Left lung (tissue), 10 donors: ENCODE measurements around the gene TOGARAM1. TPM values are rescaled to one million over a fixed set of nuclear protein-coding genes. Genes with fewer than 3 reads are reported as not detected.

Experiments used
- ATAC-seq: fragments of 200-7000 bp; cut with Tn5 transposase; one replicate; pipeline ENCODE4 v1.9.1; 2020; ENCODE audit warnings: moderate library complexity
- DNase-seq, 4 donors: peaks; one replicate each; pipeline ENCODE4 v3.0.0-alpha.2; 2013 to 2020
- H3K27ac ChIP-seq, 2 donors: fragments of 200-600 bp; sonication (generic) in 1 of 2; one replicate each; pipeline versions ENCODE4 v1.5.0 to v1.8.0; 2020 to 2021
- H3K27me3 ChIP-seq, 2 donors: fragments of 200-600 bp; sonication (generic) in 1 of 2; one replicate each; pipeline versions ENCODE4 v1.5.0 to v1.8.0; 2020 to 2021
- H3K36me3 ChIP-seq, 2 donors: fragments of 200-600 bp; sonication (generic) in 1 of 2; one replicate each; pipeline versions ENCODE4 v1.5.0 to v1.8.0; 2020 to 2021
- H3K4me1 ChIP-seq, 2 donors: fragments of 200-600 bp; one replicate each; pipeline ENCODE4 v1.8.0; 2021
- H3K4me3 ChIP-seq, 2 donors: fragments of 200-600 bp; sonication (generic) in 1 of 2; one replicate each; pipeline versions ENCODE4 v1.5.0 to v1.8.0; 2020 to 2021; ENCODE audit warnings: mild to moderate bottlenecking in 1 of 2
- H3K9me3 ChIP-seq, 2 donors: fragments of 200-600 bp; sonication (generic) in 1 of 2; one replicate each; pipeline versions ENCODE4 v1.5.0 to v1.8.0; 2020 to 2021
- intact Hi-C, 2 donors: fragments of 100-400 bp; cut with DNase I; formaldehyde crosslinking; loops; one replicate each; pipeline versions ENCODE4 v1.11.2 to v1.14.2; 2022
- polyA plus RNA-seq, 6 donors: library from polyadenylated mRNA; unstranded; fragments of 120-200 nt; gene quantifications; one replicate each; pipeline ENCODE4 v1.2.1, GENCODE V29; 2013; ENCODE audit not compliant: insufficient read length in 6 of 6
- total RNA-seq, 2 donors: library from RNA; stranded (reverse); fragmentation: NEBNext Ultra II Directional; extraction: Animal tissue kit (Norgen Biotek cat#: 25700); gene quantifications; one replicate each; pipeline ENCODE4 v1.2.1, GENCODE V29; 2021
- TF ChIP-seq, protein P1 (sequence below), 2 donors: fragments of 200-600 bp; sonication (generic) in 1 of 2; IDR thresholded peaks; one replicate each; pipeline versions ENCODE4 v1.5.0 to v1.8.0; 2021; ENCODE audit warnings: antibody characterized with exemption in 2 of 2
- donor health status: DM: no; HTN: yes; CAD: no.
- donor health status: DM: no; HTN: no; CAD: no.

The TOGARAM1 gene
- total and polyA plus RNA-seq, 8 donors, result 12.3 to 44.4 (median 33.8) TPM

- intact Hi-C loops, result no loop called here
- H3K36me3 ChIP-seq, result peaks cover 0 to 67% of the 10 kb centered on the region in 2 donors
- no peak for ATAC-seq
These were observed 17.9 kb upstream of the TOGARAM1 start for GRCh38 chr14:44944107-44944506.

GRCh38 chr14:44945264-44945663 lies 16.7 kb upstream of the TOGARAM1 start:
- ATAC-seq (no peak), DNase-seq (no peak)
- intact Hi-C loops, result no loop called here
- Histone ChIP-seq H3K4me1 (no peaks in the 10 kb centered on the region), H3K4me3 (no peak overlapping the region), H3K27ac (no peak overlapping the region), H3K9me3 (peaks cover 0 to 6% of the 10 kb centered on the region in 2 donors), H3K36me3 (peaks cover 0 to 57% of the 10 kb centered on the region in 2 donors), H3K27me3 (no peaks in the 10 kb centered on the region)
- TF ChIP-seq, protein P1, sequence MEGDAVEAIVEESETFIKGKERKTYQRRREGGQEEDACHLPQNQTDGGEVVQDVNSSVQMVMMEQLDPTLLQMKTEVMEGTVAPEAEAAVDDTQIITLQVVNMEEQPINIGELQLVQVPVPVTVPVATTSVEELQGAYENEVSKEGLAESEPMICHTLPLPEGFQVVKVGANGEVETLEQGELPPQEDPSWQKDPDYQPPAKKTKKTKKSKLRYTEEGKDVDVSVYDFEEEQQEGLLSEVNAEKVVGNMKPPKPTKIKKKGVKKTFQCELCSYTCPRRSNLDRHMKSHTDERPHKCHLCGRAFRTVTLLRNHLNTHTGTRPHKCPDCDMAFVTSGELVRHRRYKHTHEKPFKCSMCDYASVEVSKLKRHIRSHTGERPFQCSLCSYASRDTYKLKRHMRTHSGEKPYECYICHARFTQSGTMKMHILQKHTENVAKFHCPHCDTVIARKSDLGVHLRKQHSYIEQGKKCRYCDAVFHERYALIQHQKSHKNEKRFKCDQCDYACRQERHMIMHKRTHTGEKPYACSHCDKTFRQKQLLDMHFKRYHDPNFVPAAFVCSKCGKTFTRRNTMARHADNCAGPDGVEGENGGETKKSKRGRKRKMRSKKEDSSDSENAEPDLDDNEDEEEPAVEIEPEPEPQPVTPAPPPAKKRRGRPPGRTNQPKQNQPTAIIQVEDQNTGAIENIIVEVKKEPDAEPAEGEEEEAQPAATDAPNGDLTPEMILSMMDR (IDR thresholded peaks at IDR 0.05), result no peak

More at GRCh38 chr14:44944107-44944506, 17.9 kb upstream of the TOGARAM1 start:
- DNase-seq, result no peak
- Histone ChIP-seq H3K4me3 (no peak overlapping the region), H3K27me3 (no peaks in the 10 kb centered on the region), H3K9me3 (peaks cover 0 to 6% of the 10 kb centered on the region in 2 donors), H3K4me1 (no peaks in the 10 kb centered on the region), H3K27ac (no peak overlapping the region)
- TF ChIP-seq, protein P1 (IDR thresholded peaks at IDR 0.05), result no peak

DNA sequence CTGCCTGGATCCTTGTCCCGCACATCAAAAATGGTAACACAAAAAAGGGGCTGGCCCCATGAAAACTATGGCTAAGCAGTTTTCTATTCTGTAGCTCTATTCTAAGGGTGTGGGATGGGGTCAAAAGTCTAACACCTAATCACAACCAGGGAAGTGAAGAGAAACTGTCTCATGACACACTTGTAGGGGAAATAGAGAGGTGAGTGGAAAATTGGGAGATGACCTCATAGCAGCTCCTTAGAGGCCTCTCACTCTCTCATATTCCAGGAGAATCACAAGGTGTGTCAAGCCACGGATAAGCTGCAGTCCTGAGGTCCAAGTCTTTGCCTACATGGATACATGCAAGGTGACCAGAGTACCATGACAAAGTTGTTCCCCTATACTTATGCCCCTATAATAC lies 10.9 kb upstream of the TOGARAM1 start:
- no peak for DNase-seq
- Histone ChIP-seq H3K27ac (no peak overlapping the region), H3K4me1 (peaks cover 0 to 13% of the 10 kb centered on the region in 2 donors), H3K9me3 (peaks cover 0 to 6% of the 10 kb centered on the region in 2 donors), H3K27me3 (no peaks in the 10 kb centered on the region), H3K36me3 (peaks cover 0 to 15% of the 10 kb centered on the region in 2 donors), H3K4me3 (no peak overlapping the region)
- TF ChIP-seq, protein P1 (IDR thresholded peaks at IDR 0.05), result no peak
- intact Hi-C loops, result no loop called here
- no peak for ATAC-seq

- no peaks in the 10 kb centered on the region for H3K27me3 ChIP-seq
- H3K27ac ChIP-seq, result no peak overlapping the region
- H3K4me3 ChIP-seq, result no peak overlapping the region
- H3K36me3 ChIP-seq, result peaks cover 0 to 9% of the 10 kb centered on the region in 2 donors
- ATAC-seq (no peak), DNase-seq (no peak)
- no peaks in the 10 kb centered on the region for H3K9me3 ChIP-seq
- intact Hi-C loops, result no loop called here
- peaks cover 0 to 17% of the 10 kb centered on the region in 2 donors for H3K4me1 ChIP-seq
- TF ChIP-seq, protein P1 (IDR thresholded peaks at IDR 0.05), result no peak
These were observed 9.4 kb upstream of the TOGARAM1 start for GRCh38 chr14:44952391-44953110.

DNA sequence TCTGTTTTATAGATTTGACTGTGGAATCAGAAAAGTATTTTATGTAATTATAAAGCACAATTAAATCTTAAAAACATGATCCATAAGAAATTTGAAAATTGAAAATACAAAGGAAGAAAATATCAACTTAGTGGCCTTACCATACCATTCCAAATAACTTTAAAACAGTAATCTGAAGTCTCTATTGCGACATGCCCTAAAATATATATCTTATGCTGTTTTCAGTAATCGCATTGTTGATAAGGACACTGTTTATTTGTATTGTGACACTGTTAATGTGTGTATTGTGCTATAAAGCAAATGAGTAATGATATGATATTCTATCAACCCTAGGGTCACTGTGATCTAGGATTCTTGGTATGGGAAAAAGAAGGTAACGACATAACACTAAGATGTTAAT lies 7.2 kb upstream of the TOGARAM1 start:
- Histone ChIP-seq H3K4me1 (peaks cover 11 to 39% of the 10 kb centered on the region in 2 donors), H3K4me3 (no peak overlapping the region), H3K36me3 (peaks cover 0 to 7% of the 10 kb centered on the region in 2 donors), H3K9me3 (no peaks in the 10 kb centered on the region), H3K27me3 (no peaks in the 10 kb centered on the region), H3K27ac (no peak overlapping the region)
- no peak for DNase-seq
- no peak for ATAC-seq
- TF ChIP-seq, protein P1 (IDR thresholded peaks at IDR 0.05), result no peak
- intact Hi-C loops, result no loop called here
